Common myeloid progenitor, CD34-positive (primary cell): ENCODE data around the gene CD69.

Source experiments
- CTCF ChIA-PET: fragments of 350-600 bp; sonication (Branson Sonifier 250); formaldehyde crosslinking; loops from one replicate; lab custom pipeline; 2021; ENCODE audit warnings: antibody characterized with exemption; lab: Charles Lee
- POLR2A ChIA-PET: fragments of 350-600 bp; sonication (Branson Sonifier 250); formaldehyde crosslinking; loops from one replicate; lab custom pipeline; 2021; ENCODE audit warnings: antibody characterized with exemption; lab: Charles Lee
- DNase-seq, 3 donors: peaks; one replicate each; pipeline versions ENCODE4 v3.0.0 to v3.0.0-alpha.2; 2013
- H3K27ac ChIP-seq, 2 experiments: 1 replicate in 1 of 2; 2 replicates in 1 of 2; pipeline ENCODE4 v1.7.0; 2013; ENCODE audit warnings: inconsistent platforms in 2 of 2, low read length in 2 of 2, mild to moderate bottlenecking in 2 of 2, low read depth in 1 of 2, moderate library complexity in 1 of 2; ENCODE audit not compliant: severe bottlenecking in 2 of 2, insufficient read depth in 1 of 2, poor library complexity in 1 of 2
- H3K27me3 ChIP-seq, 5 experiments: replicated peaks in 2 of 5; 1 replicate in 3 of 5; 2 replicates in 2 of 5; pipeline versions ENCODE4 v1.6.1 to v1.7.0; 2013; ENCODE audit warnings: low read length in 4 of 5, mild to moderate bottlenecking in 2 of 5, moderate library complexity in 2 of 5, inconsistent platforms in 1 of 5; ENCODE audit not compliant: insufficient read depth in 5 of 5, control insufficient read depth in 4 of 5
- H3K36me3 ChIP-seq, 4 experiments: 1 replicate in 2 of 4; 2 replicates in 2 of 4; pipeline versions ENCODE4 v1.6.1 to v1.7.0; 2013; ENCODE audit warnings: low read length in 3 of 4, control low read depth in 1 of 4, mild to moderate bottlenecking in 1 of 4; ENCODE audit not compliant: control insufficient read depth in 4 of 4, insufficient read depth in 4 of 4
- H3K4me1 ChIP-seq, 4 experiments: 1 replicate in 3 of 4; 2 replicates in 1 of 4; pipeline versions ENCODE4 v1.6.1 to v1.7.1; 2013; ENCODE audit warnings: low read length in 3 of 4, mild to moderate bottlenecking in 3 of 4, control low read depth in 1 of 4, inconsistent platforms in 1 of 4, moderate library complexity in 1 of 4; ENCODE audit not compliant: control insufficient read depth in 4 of 4, insufficient read depth in 4 of 4; ENCODE audit errors: control extremely low read depth in 1 of 4
- H3K4me3 ChIP-seq, 7 experiments: 1 replicate in 4 of 7; 2 replicates in 3 of 7; pipeline versions ENCODE4 v1.5.1 to v1.7.0; 2013; ENCODE audit warnings: mild to moderate bottlenecking in 7 of 7, low read length in 6 of 7, moderate library complexity in 6 of 7, inconsistent platforms in 2 of 7, low read depth in 2 of 7, control low read depth in 1 of 7; ENCODE audit not compliant: insufficient read depth in 4 of 7, control insufficient read depth in 1 of 7; ENCODE audit errors: extremely low read depth in 1 of 7
- H3K9me3 ChIP-seq, 5 experiments: 1 replicate in 4 of 5; 2 replicates in 1 of 5; pipeline versions ENCODE4 v1.6.1 to v1.7.1; 2013; ENCODE audit warnings: low read length in 4 of 5, mild to moderate bottlenecking in 2 of 5, inconsistent platforms in 1 of 5, low read depth in 1 of 5, moderate library complexity in 1 of 5; ENCODE audit not compliant: control insufficient read depth in 4 of 5, insufficient read depth in 2 of 5; ENCODE audit errors: control extremely low read depth in 1 of 5
- WGBS: methylation state at CpG from one replicate; pipeline ENCODE4 v1.1.5; 2013; ENCODE audit not compliant: insufficient coverage; 5-methylcytosine and 5-hydroxymethylcytosine counted together

The CD69 gene

GRCh38 chr12:9782547-9783382 is 22.1 kb upstream of the CD69 start:
- Histone ChIP-seq H3K4me1 (peaks cover 0 to 2% (median 0%) of the 10 kb centered on the region in 4 experiments), H3K27me3 (no peaks in the 10 kb centered on the region), H3K36me3 (no peaks in the 10 kb centered on the region), H3K4me3 (no peak overlapping the region), H3K27ac (no peak overlapping the region), H3K9me3 (peaks cover 0 to 3% (median 0%) of the 10 kb centered on the region in 5 experiments)
- WGBS: 100% methylated on average over 6 of the region's 7 CpGs
- POLR2A ChIA-PET: no interaction called here
- CTCF ChIA-PET: interaction anchor here (1.9 kb wide), 1 partner anchor 10 kb away, joined by 5 read pairs; no protein-coding TSS in a partner anchor
- DNase-seq: no peak

GRCh38 chr12:9781360-9781759 is 20.7 kb upstream of the CD69 start:
- no peaks in the 10 kb centered on the region for H3K27me3 ChIP-seq
- H3K4me1 ChIP-seq: peaks cover 0 to 2% (median under 1%) of the 10 kb centered on the region in 4 experiments
- no peak overlapping the region for H3K4me3 ChIP-seq
- POLR2A ChIA-PET: interaction anchor here (0.5 to 0.6 kb wide), 2 partner anchors 10 to 14 kb away, joined by 3 read pairs; no protein-coding TSS in a partner anchor
- WGBS: no CpG with 5 or more reads among the region's 2 CpGs
- no peaks in the 10 kb centered on the region for H3K36me3 ChIP-seq
- H3K27ac ChIP-seq: no peak overlapping the region
- CTCF ChIA-PET: interaction anchor here (1.0 to 1.9 kb wide), 3 partner anchors 9 to 16 kb away, joined by 3 to 5 read pairs (median 4); no protein-coding TSS in a partner anchor
- peaks cover 0 to 3% (median 0%) of the 10 kb centered on the region in 5 experiments for H3K9me3 ChIP-seq
- DNase-seq: no peak

- H3K27me3 ChIP-seq: no peaks in the 10 kb centered on the region
- H3K4me1 ChIP-seq: peaks cover 3 to 19% (median 15%) of the 10 kb centered on the region in 4 experiments
- H3K27ac ChIP-seq: no peak overlapping the region
- H3K9me3 ChIP-seq: peaks cover 0 to 3% (median 0%) of the 10 kb centered on the region in 5 experiments
- ChIA-PET CTCF (interaction anchor here (1.0 to 1.5 kb wide), 3 partner anchors 9 to 25 kb away, joined by 3 to 4 read pairs (median 4); no protein-coding TSS in a partner anchor), POLR2A (no interaction called here)
- no peaks in the 10 kb centered on the region for H3K36me3 ChIP-seq
- DNase-seq: no peak
- no CpG with 5 or more reads among the region's 4 CpGs for WGBS
- no peak overlapping the region for H3K4me3 ChIP-seq
Observed at GRCh38 chr12:9779209-9779608, 18.5 kb upstream of the CD69 start.

GRCh38 chr12:9776781-9777180 is 16.1 kb upstream of the CD69 start:
- H3K4me3 ChIP-seq: no peak overlapping the region
- H3K36me3 ChIP-seq: no peaks in the 10 kb centered on the region
- POLR2A ChIA-PET: no interaction called here
- 100% methylated on average over 1 of the region's 3 CpGs for WGBS
- H3K4me1 ChIP-seq: peaks cover 8 to 31% (median 23%) of the 10 kb centered on the region in 4 experiments
- no peaks in the 10 kb centered on the region for H3K27me3 ChIP-seq
- H3K27ac ChIP-seq: no peak overlapping the region
- DNase-seq: no peak
- peaks cover 0 to 3% (median 0%) of the 10 kb centered on the region in 5 experiments for H3K9me3 ChIP-seq
- CTCF ChIA-PET: interaction anchor here (0.8 to 1.9 kb wide), 4 partner anchors 9 to 31 kb away, joined by 3 to 6 read pairs (median 4); no protein-coding TSS in a partner anchor

GRCh38 chr12:9773216-9773877 is 12.6 kb upstream of the CD69 start:
- H3K4me3 ChIP-seq: no peak overlapping the region
- H3K27me3 ChIP-seq: no peaks in the 10 kb centered on the region
- H3K36me3 ChIP-seq: no peaks in the 10 kb centered on the region
- H3K27ac ChIP-seq: no peak overlapping the region
- H3K4me1 ChIP-seq: peaks cover 8 to 49% (median 30%) of the 10 kb centered on the region in 4 experiments
- H3K9me3 ChIP-seq: no peaks in the 10 kb centered on the region
- ChIA-PET CTCF (interaction anchor here (0.9 to 1.8 kb wide), 4 partner anchors 8 to 81 kb away, joined by 3 to 5 read pairs (median 4); no protein-coding TSS in a partner anchor), POLR2A (interaction anchor here (0.6 kb wide), 1 partner anchor 13 kb away, joined by 3 read pairs; the partner anchor contains the start of gene CD69)
- DNase-seq: peak in 1 of 3 donors; percentile 66
- 90% methylated on average over 1 of the region's 2 CpGs for WGBS

- POLR2A ChIA-PET: interaction anchor here (1.2 kb wide), 1 partner anchor 34 kb away, joined by 4 read pairs; no protein-coding TSS in a partner anchor
- peak; percentile 69 to 92 (median 84) for DNase-seq
- no peak overlapping the region for H3K4me3 ChIP-seq
- no CpG with 5 or more reads among the region's 2 CpGs for WGBS
- CTCF ChIA-PET: interaction anchor here (1.8 to 19.3 kb wide), 3 partner anchors 12 to 36 kb away, joined by 5 to 437 read pairs (median 38); no protein-coding TSS in a partner anchor
- no peaks in the 10 kb centered on the region for H3K27me3 ChIP-seq
- peaks cover 36 to 54% (median 49%) of the 10 kb centered on the region in 4 experiments for H3K4me1 ChIP-seq
- H3K36me3 ChIP-seq: peaks cover 0 to 3% (median 0%) of the 10 kb centered on the region in 4 experiments
- H3K9me3 ChIP-seq: no peaks in the 10 kb centered on the region
- peak overlapping the region; percentile 17 to 81 for H3K27ac ChIP-seq
Observed at GRCh38 chr12:9763025-9763424, 2.3 kb upstream of the CD69 start.
